ENCODE data around the gene CACHD1.

- no peak for TF ChIP-seq POLR2A (IDR thresholded peaks at IDR 0.05)
- no peak for TF ChIP-seq CTCF (IDR thresholded peaks at IDR 0.05)
- no peak for TF ChIP-seq EP300 (IDR thresholded peaks at IDR 0.05)
These were observed 583 bp upstream of the CACHD1 start for GRCh38 chr1:64469116-64469976.

All from gastroesophageal sphincter (tissue), 3 donors.